GM19372 (cell line): Measurements from ENCODE around the gene AK5.
"Not testable (repeated sequence)": the region's sequence is repeated elsewhere in the genome, so short reads cannot be mapped to it uniquely, and the experiment has no call there.

ENCODE experiments used
- ATAC-seq: cut with Tn5 transposase; IDR thresholded peaks from one replicate; pipeline ENCODE4 v1.9.1; 2021; ENCODE audit warnings: mild to moderate bottlenecking, low read depth, moderate library complexity; ENCODE audit not compliant: unreplicated experiment

The AK5 gene

DNA sequence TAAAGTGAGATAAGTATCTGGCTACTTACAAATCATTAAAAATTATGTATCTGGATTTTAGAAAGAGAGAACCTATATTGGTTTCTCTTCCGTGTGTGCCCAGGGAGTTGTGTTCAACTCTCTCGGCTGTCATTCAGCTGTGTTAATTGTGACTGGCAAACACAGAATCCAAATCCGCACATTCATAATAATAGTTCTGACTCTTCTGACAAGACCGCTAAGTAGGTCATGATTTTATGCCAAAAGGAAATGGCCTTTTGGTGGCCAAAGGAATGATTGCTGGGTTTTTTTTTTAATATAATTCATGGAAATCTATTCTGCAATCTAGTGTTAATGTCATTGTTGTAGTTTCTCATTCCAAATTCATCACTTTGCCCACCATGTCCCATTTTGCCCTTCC, 110.7 kb downstream of the AK5 start:
- ATAC-seq, result no peak

DNA sequence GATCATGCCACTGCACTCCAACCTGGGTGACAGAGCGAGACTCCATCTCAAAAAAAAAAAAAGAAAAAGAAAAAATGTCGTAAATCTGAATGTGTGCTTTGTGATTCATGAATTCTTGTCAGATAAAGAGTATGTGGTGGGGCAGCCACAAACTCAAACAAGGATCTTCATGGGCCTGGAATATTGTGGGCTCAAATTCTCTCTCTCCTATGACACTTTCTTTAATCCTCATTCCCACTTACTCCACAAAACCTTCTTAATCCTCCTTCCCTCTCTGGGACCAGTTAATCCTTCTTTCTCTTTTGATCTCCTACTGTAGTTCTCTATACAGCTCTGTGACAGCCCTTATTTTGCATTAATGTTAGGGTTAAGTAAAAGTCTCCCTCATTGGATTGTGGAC, 112.3 kb downstream of the AK5 start:
- ATAC-seq, result no peak

DNA sequence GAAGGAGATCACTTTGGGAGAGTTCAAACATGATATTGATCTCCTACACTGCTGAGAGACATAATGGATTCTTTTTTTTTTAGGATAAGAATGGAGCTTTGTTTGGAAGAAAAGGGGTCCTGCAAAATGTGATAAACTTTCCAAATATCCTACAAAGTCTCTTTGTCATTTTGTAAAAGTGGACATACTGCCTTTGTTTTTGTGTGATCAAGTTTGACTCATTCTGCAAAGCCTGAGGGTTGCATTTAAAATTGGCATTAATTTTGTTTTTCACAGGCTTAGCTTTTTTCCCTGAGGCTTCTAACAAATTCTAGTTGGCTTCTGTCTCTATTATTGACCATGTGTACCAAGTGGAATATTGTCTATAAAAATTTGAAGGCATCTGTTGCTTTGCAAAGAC, 113.2 kb downstream of the AK5 start:
- no peak for ATAC-seq

DNA sequence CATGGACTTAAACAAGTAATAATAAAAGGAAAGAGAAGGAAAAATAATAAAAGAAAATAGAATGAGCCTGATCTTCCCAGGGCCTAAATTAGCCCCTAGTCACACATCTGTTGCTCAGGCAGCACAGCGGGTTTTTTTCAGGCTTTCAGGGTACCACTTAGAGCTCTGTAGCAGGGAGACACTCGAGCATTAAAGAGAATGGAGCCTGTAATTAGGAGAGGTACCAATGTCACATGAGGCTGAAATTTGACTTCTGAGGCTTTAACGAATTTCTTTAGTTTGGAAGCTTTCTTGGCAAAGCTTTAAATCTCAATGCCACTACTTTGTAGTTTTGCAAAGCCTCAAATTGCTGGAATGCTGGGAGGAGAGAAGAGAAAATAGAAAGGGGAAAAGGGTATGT, 116.3 kb downstream of the AK5 start:
- no peak for ATAC-seq

DNA sequence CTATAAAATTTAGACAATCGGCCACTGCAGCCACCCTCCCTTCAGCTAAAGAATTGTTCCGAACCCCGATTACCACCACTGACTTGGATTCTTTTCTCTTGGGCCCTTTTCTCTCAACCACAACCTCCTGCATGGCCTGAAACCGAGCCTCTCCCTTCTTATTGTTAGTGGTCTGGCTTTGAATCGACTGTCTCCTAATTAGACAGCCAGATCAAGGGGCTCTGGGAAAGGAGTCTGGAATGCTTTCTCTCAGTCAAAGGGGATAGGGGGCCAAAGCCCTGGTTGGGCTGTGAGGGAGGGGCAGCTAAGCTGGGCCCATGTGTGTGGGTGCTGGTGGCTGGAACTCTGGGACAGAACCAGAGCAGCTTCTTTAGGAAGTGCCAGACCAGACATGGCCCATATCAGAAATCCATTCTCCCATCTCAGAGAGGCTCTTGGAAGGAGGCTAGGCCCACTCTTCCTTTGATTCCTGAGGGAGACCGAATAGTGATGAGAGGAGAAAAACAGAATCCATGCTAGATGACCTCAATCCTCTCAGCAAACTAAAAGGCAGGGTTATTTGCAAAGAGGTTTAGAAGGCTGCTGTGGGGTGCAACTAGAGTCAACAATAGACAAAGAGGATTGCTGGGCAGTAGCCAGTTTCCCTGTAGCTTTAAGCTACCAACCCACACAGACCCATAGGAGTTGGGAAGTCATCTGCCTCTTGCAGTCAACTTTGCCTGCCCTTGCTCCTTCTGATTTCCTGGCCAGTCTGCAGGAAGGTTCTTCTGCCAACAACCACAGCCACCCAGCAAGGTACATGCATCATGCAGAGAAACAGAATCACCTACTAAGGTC, 117.6 kb downstream of the AK5 start:
- ATAC-seq, result no peak

DNA sequence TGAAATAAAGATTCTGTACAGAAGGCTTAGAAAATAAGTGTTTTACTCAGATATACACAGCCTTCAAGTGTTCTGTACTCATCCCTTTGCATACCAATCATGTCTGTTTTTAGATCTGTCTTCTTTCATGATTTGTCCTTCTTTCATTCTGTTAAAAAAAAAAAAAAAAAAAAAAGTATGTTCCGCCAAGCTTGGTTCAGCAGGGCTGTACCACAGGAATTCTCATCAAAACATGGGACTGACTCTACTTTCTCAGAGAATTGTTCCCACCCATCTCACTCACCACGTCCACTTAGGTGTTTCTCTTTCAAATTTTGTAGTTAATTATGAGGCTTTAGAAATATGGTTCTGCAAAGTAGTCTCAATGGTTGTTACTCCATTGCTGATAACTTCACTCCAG, 119.0 kb downstream of the AK5 start:
- ATAC-seq, result no peak

DNA sequence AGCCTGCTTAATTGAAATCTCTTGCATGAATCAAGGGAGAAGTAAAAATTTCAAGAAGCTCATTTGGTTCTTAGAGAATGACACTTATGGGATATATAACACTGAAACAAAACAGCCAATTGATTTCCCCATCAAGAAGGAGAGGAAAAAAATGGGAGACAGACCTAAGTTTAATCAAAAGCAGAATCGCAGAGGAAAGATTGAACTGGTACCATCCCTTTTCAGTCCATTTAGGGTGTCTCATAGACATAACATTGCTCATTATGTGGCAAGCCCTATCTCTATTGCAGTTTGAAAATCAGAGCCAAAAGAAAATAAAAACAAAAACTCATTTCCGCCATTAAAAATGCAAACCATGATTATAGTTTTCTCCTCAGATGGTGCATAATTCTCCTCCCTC, 119.6 kb downstream of the AK5 start:
- no peak for ATAC-seq

DNA sequence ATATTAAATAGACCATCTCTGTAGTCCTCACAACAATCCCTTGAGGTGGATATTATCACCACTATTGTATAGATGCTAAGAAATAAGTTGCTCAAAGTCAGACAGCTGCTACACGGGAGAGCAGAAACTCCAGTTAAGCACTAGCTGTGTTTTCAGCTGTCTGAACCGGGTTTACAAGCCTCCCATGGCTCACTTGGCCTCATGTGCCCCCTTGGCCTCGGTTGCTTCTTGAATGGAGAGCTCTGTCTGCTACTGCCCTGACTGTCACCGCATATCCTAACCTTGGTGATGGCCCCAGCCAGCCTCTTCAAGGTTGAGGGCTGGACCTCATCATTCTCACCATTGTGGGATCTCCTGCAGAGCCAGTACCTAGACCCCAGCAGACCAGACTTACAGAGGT, 123.4 kb downstream of the AK5 start:
- no peak for ATAC-seq

DNA sequence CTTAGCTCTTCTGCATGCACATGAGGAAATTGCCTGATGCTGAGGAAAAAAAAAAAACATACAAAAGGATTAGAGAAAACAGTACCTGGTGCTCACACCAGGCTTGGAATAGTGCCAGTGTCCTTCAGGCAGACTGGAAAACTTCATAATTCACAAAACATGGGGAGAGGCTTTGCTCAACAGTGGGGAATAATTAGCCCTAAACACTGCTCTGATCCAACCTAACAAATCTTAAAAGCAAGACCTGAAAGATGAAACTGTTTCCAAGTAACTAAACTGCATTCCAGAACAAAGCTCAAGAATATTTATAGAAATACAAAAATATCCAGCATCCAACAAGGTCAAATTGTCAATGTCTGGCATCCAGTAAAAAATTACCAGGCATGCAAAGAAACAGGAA, 124.8 kb downstream of the AK5 start:
- ATAC-seq, result no peak

DNA sequence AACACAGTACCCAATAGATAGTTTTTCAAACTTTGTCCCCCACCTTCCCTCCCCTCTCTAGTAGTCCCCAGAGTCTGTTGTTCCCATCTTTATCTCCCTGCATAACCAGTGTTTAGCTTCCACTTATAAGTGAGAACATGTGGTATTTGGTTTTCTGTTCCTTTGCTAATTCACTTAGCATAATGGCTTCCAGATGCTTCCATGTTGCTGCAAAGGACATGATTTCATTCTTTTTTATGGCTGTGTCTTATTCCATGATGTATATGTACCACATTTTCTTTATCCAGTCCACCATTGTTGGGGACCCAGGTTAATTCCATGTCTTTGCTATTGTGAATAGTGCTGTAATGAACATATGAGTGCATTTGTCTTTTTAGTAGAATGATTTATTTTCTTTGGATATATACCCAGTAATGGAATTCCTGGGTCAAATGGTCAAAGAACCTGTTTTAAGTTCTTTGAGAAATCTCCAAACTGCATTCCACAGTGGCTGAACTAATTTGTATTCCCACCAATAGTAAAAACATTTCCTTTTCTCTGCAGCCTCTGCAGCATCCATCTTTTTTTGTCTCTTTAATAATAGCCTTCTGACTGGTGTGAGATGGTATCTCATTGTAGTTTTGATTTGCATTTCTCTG, 126.0 kb downstream of the AK5 start:
- no peak for ATAC-seq

DNA sequence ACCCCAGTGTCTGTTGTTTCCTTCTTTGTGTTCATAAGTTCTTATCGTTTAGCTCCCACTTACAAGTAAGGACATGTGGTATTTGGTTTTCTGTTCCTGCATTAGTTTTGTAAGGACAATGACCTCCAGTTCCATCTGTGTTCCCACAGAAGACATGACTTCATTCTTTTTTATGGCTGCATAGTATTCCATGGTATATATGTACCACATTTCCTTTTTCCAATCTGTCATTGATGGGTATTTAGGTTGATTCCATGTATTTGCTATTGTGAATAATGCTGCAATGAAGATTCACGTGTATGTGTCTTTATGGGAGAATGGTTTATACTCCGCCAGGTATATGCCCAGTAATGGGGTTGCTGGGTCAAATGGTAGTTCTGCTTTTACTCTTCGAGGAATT, 127.1 kb downstream of the AK5 start:
- ATAC-seq, result not testable (repeated sequence)

DNA sequence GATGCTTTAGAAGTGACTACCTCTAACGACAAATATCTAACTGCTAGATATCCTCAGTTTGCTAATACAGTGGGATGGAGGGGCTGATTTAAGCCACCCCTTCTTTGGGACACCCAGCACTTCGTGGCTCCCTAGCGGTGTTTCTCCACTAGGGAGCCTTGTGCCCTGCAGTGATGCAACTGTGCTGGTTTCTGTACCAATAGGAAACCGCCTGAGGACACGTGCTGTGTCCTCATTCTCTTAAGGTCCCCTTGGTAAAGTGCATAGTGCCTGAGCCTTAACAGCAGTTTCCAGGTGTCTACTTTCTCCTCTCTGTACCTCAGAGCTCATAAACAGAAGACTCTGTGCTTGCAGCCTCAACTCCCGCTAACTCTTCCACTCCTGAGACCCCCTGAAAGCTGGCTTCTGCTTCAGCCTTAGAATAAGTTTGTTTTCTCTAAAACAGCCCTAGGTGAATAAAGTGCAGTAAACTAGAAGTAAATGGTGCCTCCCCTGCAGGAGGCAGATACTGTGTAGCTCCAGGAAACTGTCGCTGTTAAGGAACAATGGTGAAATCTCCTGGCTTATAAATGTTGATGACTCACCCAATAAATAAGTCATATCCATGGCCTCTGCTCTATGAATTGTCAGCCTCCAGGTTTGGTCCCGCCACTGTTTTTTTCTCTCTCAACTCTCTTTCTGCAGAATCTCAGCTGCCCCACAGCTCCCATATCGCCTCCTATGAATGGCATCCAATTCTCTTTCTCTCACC, 130.4 kb downstream of the AK5 start:
- ATAC-seq, result no peak

DNA sequence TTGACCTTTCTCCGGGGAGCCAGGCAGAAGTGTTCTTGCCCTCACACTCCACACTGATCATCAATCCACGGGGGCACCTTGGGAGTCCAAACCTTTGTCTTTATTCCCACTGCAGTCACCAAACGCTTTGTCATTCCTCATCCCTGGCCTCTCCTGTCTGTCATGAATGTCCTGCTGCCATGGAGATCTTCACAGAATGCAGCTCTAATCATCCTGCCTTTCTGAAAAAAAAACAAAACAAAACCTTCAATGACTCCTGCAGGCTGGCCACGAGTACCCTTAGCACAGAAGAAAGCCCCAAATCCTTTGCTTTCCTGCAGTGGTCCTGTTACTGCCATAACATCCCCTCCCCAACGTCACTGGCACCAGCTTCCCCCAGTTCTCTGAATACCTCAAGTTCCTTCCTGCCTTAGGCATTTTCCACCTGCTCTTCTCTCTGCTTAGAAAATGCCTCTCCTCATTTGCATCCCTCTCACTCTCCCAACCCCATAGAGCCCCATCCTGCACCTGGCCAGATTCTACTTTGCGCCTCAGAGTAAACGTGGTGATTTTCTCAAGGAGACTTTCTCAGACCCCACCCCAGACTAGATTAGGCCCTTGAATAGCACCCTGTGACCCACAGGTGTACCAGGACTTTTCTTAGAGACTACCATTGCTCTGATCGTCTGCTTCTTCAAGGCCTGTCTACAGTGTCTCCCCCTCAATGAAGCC, 131.2 kb downstream of the AK5 start:
- ATAC-seq, result peak; percentile 29

DNA sequence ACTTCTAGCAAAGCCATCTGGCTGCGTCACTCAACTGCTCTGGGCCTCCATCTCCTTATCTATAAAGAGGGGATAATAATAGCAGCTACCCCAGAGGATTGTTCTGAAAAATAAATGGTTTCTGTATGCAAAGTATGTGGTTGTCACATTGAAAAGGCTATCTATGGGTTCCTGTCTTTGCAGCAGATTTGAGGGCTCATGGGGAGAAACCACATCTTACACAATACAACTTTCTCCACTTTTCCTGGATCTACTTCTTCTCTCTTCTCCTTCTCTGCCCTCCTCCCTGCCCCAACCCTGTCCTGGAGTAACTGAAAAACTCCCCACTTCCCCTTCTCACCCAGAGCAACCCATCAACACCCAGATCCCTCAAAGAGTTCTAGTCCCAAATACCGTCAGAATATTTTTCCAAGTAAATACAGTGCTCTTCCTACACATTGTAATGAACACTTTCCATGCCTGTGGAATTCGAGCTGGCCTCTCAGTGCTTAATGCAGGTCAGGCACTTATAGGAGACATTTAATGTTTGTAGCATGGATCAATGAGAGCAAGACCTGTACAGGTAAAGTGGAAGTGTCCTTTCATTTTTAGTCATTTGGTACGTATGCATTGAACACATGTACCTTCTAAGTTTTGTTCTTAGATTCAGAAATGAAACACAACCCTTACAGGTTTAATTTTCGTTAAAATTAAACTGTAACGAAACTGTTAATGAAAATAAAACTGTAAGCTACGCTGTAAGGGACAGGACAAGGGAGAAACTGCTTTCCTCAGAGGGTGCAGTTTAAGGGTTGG, 131.9 kb downstream of the AK5 start:
- peak; percentile 71 for ATAC-seq

DNA sequence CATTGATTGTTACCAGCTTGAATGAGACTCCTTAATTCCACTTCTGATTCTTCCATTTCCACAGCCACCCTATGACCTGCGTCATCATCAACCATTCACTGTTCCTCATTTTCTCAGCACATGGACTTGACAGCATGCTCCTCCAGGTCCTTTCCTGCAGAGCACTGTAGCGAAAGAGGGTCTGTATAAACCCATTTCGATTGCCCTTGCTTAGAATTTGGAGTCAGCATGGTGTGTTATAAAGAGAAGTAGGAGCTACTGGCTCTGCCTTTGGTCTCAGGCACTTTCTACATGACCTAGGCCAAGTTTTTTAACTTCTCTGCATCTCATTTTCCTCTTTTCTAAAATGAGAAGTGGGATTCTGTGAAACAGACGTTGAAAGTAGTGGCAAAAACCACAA, 133.8 kb downstream of the AK5 start:
- no peak for ATAC-seq

DNA sequence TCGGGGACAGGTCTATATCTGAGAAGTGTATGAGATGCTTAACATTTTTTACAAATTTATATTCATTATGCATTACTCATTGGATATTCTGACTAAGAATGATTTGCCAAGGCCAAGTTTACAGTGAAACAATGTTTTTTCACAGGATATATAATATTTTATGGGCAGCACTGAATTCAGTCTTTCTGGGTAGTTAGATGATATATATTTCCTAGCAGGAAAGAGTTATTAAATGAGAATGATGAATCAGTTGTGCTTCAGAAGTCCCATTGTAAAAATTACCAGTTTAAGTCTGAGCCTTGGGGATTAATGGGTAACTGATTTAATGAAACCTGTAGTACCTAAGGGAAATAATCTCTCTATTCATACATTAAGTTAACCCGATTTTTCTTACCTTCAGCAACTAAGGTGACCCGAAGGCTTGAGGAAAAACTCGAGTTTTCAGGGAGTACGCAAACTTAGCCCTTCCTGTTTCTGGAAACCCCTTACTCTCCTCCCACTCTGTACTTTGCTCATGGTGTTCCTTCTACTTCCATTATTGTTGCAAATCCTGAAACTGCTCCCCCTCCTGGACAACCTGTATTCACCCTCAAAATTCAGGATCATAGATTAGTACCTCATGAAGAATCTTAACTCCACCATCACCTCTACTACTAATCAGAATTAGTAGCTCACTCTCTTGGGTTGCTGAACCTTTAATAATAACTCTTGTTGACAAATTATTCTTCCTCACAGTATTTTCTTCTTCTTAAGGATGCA, 135.1 kb downstream of the AK5 start:
- ATAC-seq, result no peak

DNA sequence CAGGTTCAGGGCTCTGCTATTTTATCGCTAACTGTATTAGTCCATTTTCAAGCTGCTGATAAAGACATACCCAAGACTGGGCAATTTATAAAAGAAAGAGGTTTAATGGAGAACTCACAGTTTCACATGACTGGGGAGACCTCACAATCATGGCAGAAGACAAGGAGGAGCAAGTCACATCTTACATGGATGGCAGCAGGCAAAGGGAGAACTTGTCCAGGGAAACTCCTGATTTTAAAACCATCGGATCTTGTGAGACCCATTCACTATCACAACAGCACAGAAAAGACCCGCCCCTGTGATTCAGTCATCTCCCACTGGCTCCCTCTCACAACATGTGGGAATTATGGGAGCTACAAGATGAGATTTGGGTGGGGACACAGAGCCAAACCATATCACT, 136.2 kb downstream of the AK5 start:
- not testable (repeated sequence) for ATAC-seq

DNA sequence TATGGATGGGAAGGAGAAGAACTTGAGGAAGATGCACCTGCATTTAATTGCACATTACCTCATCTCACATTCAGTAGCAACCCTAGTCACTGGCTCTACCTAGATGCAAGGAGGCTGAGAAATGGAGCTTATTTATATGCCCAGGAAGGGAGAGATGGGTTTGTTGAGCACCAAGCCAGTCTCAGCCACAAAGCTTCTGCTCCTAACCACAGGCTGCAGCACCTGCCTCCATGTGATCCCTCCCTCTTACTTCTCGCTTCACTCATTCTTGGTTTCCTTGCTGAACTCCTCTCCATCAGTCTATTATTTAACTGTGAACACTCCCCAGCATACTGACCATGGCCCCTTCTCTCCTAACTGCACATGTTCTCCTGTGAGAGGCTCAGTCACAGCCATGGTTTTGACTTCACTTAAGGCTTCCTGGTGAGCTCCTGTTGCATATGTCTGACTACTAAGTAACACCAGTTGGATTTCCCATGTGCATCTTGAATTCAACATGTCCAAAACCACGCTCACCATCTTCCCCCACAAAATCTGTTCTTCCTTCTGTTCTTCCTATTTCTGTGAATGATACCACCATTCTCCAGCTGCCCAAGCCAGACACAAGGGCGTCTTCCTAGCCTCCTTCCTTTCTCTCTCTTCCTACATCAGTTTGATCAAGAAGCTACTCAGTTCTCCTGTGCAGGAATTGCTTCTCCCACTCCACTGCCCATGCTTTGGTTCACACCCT, 139.8 kb downstream of the AK5 start:
- no peak for ATAC-seq

DNA sequence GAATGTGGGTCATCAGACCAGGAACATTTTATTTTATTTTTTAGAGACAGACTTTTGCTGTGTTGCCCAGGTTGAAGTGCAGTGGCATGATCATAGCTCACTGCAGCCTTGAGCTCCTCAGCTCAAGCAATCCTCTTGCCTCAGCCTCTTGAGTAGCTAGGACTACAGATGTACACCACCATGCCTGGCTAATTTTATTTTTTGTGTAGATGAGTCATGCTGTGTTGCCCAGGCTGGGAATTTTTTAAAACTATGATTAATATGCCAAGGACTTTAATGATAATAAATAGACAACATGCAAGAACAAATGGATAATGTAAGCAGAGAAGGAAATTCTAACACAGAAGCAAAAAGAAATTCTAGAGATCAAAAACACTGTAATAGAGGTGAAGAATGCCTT, 142.4 kb downstream of the AK5 start:
- no peak for ATAC-seq
